Measurements from ENCODE around the gene HDAC4.

GRCh38 chr2:239057533-239057932 lies 343.3 kb downstream of the HDAC4 start:
- TF ChIP-seq CTCF (IDR thresholded peaks at IDR 0.05) = no peak
- TF ChIP-seq POLR2A (IDR thresholded peaks at IDR 0.05) = no peak
- TF ChIP-seq EP300 (IDR thresholded peaks at IDR 0.05) = no peak
- TF ChIP-seq POLR2AphosphoS5 (IDR thresholded peaks at IDR 0.05) = no peak
